SJSA1 (cell line): ENCODE results near the gene SUSD3. TPM values are rescaled to one million over a fixed set of nuclear protein-coding genes. Genes with fewer than 3 reads are reported as not detected.
"Not testable (repeated sequence)": the region's sequence is repeated elsewhere in the genome, so short reads cannot be mapped to it uniquely, and the experiment has no call there.

Experiments
- DNase-seq, 2 experiments: peaks; one replicate each; pipeline ENCODE4 v3.0.0-alpha.2; 2015 to 2020; ENCODE audit warnings: low spot score in 2 of 2, low read depth in 1 of 2
- H3K27ac ChIP-seq: fragments of 250-450 bp; sonication (Bioruptor Pico); 2 replicates; pipeline ENCODE4 v1.5.1; 2020; ENCODE audit warnings: mild to moderate bottlenecking, moderate library complexity
- H3K27me3 ChIP-seq: fragments of 250-450 bp; sonication (Bioruptor Pico); replicated peaks from 2 replicates; pipeline ENCODE4 v1.5.1; 2020; ENCODE audit warnings: mild to moderate bottlenecking, moderate library complexity
- H3K36me3 ChIP-seq: fragments of 250-450 bp; sonication (Bioruptor Pico); 2 replicates; pipeline ENCODE4 v1.5.1; 2020; ENCODE audit warnings: mild to moderate bottlenecking
- H3K4me1 ChIP-seq: fragments of 250-450 bp; sonication (Bioruptor Pico); replicated peaks from 2 replicates; pipeline ENCODE4 v1.6.1; 2021; ENCODE audit warnings: mild to moderate bottlenecking
- H3K4me3 ChIP-seq: fragments of 250-450 bp; sonication (Bioruptor Pico); 2 replicates; pipeline ENCODE4 v1.5.1; 2020; ENCODE audit warnings: mild to moderate bottlenecking
- H3K9me3 ChIP-seq: fragments of 250-450 bp; sonication (Bioruptor Pico); replicated peaks from 2 replicates; pipeline ENCODE4 v1.5.1; 2020; ENCODE audit warnings: mild to moderate bottlenecking
- total RNA-seq: library from RNA; depleted of rRNA; stranded (reverse); fragments of >200 nt; shearing (Covaris generic); gene quantifications from 2 replicates; pipeline ENCODE4 v1.2.3, GENCODE V29; 2014

Gene SUSD3
- total RNA-seq, 1 experiment from 2014 or later = not detected

- no peak for DNase-seq
- peaks cover 2% of the 10 kb centered on the region for H3K4me1 ChIP-seq
- H3K27me3 ChIP-seq = no peaks in the 10 kb centered on the region
Measured at GRCh38 chr9:93114169-93114983, 55.9 kb downstream of the SUSD3 start.

DNA sequence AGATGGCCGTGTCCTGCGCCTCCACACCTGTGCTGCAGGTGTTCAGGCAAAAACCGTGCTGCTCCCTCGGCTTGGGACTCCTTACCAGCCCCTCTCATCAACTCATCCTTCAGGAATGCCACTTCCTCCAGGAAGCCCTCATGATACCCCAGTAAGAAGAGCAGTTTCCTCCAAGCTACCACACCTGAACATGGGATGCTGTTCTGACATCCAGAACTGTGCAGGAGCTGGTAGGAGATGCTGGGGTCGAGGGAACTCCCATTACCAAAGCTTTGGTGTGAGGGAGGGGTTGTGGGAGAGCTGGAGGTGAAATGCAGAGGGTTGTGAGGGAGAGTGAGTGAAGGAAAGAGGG is 56.5 kb downstream of the SUSD3 start:
- no peak overlapping the region for H3K4me3 ChIP-seq
- H3K27me3 ChIP-seq = no peaks in the 10 kb centered on the region
- no peak for DNase-seq
- H3K4me1 ChIP-seq = peaks cover 8% of the 10 kb centered on the region
- H3K36me3 ChIP-seq = peaks cover 5% of the 10 kb centered on the region
- no peaks in the 10 kb centered on the region for H3K9me3 ChIP-seq
- no peak overlapping the region for H3K27ac ChIP-seq

More at GRCh38 chr9:93114169-93114983, 55.9 kb downstream of the SUSD3 start:
- Histone ChIP-seq H3K27ac (no peak overlapping the region), H3K9me3 (no peaks in the 10 kb centered on the region), H3K36me3 (peaks cover 9% of the 10 kb centered on the region), H3K4me3 (no peak overlapping the region)

DNA sequence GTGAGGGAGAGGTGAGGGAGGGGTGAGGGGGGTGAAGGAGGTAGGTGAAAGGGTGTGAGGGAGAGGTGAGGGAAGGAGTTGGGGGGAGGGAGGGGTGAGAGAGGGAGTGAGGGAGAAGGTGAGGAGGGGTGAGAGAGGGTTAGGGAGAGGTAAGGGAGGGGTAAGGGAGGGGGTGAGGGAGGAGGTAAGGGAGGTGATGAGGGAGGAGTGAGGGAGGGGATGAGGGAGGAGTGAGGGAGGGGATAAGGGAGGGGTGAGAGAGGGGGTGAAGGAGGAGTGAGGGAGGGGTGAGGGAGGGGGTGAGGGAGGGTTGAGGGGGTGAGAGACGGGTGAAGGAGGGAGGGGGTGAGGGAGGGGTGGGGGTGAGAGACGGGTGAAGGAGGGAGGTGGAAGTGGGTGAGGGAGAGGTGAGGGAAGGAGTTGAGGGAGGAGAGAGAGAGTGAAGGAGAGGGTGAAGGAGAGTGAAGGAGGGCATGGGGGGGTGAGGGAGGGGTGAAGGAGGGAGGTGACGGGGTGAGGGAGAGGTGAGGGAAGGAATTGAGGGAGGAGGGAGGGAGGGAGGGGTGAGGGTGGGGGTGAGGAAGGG is 57.1 kb downstream of the SUSD3 start:
- no peak overlapping the region for H3K4me3 ChIP-seq
- no peak overlapping the region for H3K27ac ChIP-seq
- no peaks in the 10 kb centered on the region for H3K36me3 ChIP-seq
- peaks cover 14% of the 10 kb centered on the region for H3K4me1 ChIP-seq
- DNase-seq = no peak
- no peaks in the 10 kb centered on the region for H3K27me3 ChIP-seq
- no peaks in the 10 kb centered on the region for H3K9me3 ChIP-seq

DNA sequence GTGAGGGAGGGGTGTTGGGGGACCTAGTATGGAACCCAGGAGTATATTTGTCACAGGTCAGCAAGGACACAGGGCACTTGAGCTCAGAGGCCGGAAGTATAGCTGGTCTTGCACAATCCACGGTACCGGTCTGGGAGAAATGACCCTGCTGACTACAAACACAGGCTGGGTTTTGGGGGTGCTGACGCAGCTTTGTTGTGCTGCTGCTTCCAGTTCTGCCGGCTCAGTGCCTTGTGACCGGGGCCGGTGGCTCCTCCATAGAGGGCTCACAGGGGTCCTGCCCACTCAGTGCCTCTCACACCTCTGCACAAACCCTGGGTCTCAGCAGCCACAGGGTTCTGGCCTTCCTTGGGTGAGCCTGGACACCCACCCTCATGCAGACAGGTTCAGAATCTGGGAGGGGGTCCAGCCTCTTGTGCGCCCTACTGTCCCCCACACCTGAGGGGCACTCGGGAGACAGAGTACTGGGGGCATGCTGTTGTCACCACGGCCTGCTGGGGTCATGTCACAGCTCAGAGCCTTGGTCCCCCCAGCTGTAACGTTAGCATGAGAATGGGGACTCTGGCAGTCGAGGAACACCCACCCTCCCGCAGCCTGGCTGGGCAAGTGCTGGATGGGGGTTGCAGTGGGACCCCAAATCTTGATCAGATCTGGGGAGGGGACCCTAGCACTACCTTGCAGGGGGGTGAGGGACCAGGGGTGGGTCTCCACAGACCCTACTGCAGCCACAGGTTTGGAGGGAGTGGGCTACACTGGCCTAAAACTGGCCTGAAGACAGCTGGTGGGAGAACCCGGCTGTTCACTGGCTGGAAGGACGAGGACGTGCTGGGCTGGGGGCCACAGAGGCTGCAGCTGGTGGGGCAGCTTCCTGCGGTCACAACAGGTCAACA is 57.8 kb downstream of the SUSD3 start:
- Histone ChIP-seq H3K36me3 (peaks cover 4% of the 10 kb centered on the region), H3K4me1 (peaks cover 14% of the 10 kb centered on the region), H3K27ac (no peak overlapping the region), H3K9me3 (no peaks in the 10 kb centered on the region), H3K27me3 (no peaks in the 10 kb centered on the region), H3K4me3 (no peak overlapping the region)
- no peak for DNase-seq

- not testable (repeated sequence) for H3K9me3 ChIP-seq, H3K4me3 ChIP-seq
Measured at GRCh38 chr9:93117521-93117920, 59.0 kb downstream of the SUSD3 start.

GRCh38 chr9:93117924-93118862 is 59.7 kb downstream of the SUSD3 start:
- H3K4me1 ChIP-seq = peaks cover 14% of the 10 kb centered on the region
- H3K4me3 ChIP-seq = no peak overlapping the region
- H3K27ac ChIP-seq = no peak overlapping the region
- H3K36me3 ChIP-seq = peaks cover 5% of the 10 kb centered on the region
- no peak for DNase-seq
- no peaks in the 10 kb centered on the region for H3K27me3 ChIP-seq
- H3K9me3 ChIP-seq = no peaks in the 10 kb centered on the region

More at GRCh38 chr9:93117521-93117920, 59.0 kb downstream of the SUSD3 start:
- peaks cover 14% of the 10 kb centered on the region for H3K4me1 ChIP-seq
- not testable (repeated sequence) for H3K27me3 ChIP-seq, H3K36me3 ChIP-seq, H3K27ac ChIP-seq, DNase-seq

DNA sequence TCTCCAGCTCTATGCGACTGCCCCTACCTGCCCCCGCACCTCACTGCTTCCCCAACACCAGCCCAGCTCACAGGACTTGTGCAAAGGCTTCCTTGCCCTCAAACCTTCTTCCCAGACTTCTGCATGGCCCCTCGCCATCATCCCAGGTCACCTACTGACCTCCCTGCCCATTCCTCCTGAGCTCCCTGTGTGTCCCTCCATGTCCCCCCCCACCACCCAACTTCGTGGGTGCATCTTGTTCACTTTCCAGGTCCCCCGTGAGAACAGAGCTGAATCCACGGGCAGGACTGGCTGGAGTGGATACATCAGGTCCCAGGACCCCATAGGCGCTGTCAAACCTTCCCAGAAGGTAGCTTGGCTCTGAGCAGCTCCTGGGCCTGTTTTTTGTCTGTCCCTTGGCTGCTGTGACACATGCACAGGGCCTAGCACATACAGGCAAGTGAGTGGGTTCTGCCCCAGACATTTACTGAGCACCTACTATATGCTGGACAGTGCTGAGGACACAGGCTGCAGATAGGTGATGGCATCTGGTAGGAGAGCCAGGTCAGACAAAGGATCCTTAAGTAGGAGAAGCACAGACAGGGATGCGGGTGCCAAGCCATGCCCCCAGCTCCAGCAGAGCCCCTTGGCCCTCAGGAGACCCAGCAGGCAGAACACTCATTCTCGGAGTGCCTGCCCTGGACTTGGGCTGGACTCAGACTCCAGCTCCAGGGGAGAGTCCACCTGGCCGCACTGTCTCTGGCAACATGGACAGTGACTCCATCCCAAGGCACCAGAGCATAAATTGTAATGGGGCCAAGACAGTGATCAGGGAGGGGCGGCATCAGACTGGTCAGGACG is 60.6 kb downstream of the SUSD3 start:
- Histone ChIP-seq H3K9me3 (no peaks in the 10 kb centered on the region), H3K4me3 (no peak overlapping the region), H3K36me3 (peaks cover 11% of the 10 kb centered on the region), H3K27me3 (no peaks in the 10 kb centered on the region), H3K27ac (0 out of 2 replicates have a peak overlapping the region, but pooled peaks have one; percentile 18), H3K4me1 (peaks cover 14% of the 10 kb centered on the region)
- no peak for DNase-seq

DNA sequence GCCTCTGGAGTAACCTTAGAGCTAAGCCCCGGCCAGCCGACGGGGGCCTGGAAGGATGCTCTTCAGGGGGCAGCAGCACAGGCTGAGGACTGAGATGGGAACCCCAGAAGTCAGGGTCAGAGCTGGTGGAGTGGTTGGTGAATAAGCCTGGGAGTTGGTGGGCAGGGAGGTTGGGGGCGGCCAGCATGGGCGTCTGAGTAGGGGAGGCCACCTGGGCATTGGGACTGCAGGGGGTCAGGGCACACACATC is 61.1 kb downstream of the SUSD3 start:
- H3K9me3 ChIP-seq = no peaks in the 10 kb centered on the region
- H3K4me3 ChIP-seq = no peak overlapping the region
- DNase-seq = no peak
- H3K27ac ChIP-seq = peak overlapping the region; percentile 18; the same call in 1 of the 2 replicates
- peaks cover 14% of the 10 kb centered on the region for H3K4me1 ChIP-seq
- no peaks in the 10 kb centered on the region for H3K27me3 ChIP-seq
- H3K36me3 ChIP-seq = peaks cover 13% of the 10 kb centered on the region

DNA sequence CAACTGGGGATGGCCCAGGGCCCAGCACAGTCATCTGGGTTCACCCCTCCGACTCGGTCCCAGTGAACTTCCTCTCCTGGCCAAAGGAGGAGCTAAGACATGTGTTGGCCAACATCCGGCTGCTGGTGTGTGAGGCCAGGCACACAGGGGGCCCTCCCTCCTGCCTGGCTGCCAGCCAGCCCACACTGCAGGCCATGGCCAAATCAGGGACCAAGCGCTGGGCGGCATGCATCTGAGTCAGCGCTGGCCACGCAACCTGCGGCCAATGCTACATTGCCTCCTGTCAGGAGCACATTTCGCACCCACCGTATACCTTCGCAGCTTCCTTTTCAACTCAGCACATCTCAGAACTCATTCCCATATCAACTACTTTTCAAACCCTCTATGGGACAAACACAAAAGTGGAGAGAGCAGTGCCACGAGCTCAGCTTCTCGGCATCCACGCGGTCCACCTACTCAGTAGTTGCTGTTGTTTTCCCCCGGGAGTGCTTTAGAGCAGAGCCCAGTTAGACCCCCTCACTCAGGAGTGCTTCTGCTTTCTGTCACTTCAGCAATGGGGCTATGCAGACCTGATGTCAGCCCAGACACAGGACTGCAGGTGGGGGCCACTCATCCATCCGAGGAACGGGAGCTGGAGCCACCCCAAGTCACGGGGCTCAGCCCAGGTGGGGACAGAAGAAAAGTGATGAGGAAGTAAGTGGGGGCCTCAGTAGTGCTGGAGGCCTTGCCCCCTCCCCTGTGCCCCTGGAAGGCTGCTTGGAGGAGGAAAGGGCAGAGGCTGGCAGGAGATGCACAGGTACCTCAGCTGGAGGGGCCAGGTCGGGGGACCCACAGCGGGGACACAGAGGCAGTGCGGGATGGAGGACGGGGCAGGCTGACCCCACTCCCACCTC is 61.7 kb downstream of the SUSD3 start:
- no peaks in the 10 kb centered on the region for H3K9me3 ChIP-seq
- no peak overlapping the region for H3K4me3 ChIP-seq
- H3K27ac ChIP-seq = peak overlapping the region; percentile 23
- H3K36me3 ChIP-seq = peaks cover 18% of the 10 kb centered on the region
- no peaks in the 10 kb centered on the region for H3K27me3 ChIP-seq
- peak; percentile 84 to 93 for DNase-seq
- H3K4me1 ChIP-seq = peaks cover 14% of the 10 kb centered on the region

GRCh38 chr9:93120846-93121315 is 62.4 kb downstream of the SUSD3 start:
- no peak for DNase-seq
- no peak overlapping the region for H3K4me3 ChIP-seq
- H3K27ac ChIP-seq = no peak overlapping the region
- no peaks in the 10 kb centered on the region for H3K9me3 ChIP-seq
- H3K27me3 ChIP-seq = no peaks in the 10 kb centered on the region
- peaks cover 25% of the 10 kb centered on the region for H3K36me3 ChIP-seq
- H3K4me1 ChIP-seq = peaks cover 20% of the 10 kb centered on the region

DNA sequence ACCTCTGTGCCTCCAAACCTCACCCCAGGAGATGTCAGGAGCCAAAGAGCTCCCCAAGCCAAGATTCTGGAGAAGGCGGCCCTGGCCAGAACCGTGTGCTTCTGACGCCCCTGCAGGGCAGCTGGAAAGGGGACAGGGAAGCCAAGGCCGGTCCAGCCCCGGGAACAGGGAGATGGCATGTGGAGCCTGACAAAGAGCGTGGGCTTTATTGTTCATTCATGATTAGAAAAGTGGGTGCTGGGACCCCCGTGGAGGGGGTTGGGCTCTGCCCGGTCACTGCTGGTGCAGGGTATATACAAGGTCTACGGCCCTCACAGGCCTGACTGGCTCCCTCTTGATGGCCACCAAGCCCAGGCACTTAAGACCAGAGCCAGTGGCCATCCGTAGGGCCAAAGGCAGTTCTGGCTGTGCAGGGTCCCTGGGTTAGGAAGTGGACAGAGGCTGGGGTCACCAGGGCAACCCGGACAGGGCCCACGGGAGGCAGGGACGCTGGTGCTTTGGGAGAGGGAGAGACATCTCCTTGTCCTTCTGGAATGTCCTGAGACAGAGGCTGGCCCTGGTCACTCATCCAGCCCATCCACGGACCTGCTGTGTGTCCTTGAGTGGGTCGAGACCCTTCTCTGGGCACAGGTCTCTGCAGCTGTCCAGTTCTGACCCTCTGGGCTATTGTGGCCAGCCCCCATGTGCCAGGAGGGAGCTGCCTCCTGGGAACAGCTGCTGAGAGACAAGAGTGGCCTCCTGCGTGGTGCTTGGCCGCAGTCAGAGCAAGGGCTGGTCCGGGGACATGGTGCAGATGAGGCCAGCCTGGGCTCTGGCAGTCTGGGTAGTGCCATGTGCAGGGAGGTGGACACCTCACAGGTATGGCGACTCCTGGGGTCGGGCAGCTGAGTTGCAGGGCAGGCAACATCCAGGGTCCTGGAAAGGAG is 63.1 kb downstream of the SUSD3 start:
- Histone ChIP-seq H3K36me3 (peaks cover 28% of the 10 kb centered on the region), H3K4me1 (peaks cover 27% of the 10 kb centered on the region), H3K9me3 (no peaks in the 10 kb centered on the region), H3K27me3 (no peaks in the 10 kb centered on the region), H3K27ac (no peak overlapping the region), H3K4me3 (no peak overlapping the region)
- no peak for DNase-seq
